Lower lobe of right lung (tissue), 2 donors: ENCODE results near the gene SKAP1. TPM values are rescaled to one million over a fixed set of nuclear protein-coding genes. Genes with fewer than 3 reads are reported as not detected.
"Not testable (repeated sequence)": the region's sequence is repeated elsewhere in the genome, so short reads cannot be mapped to it uniquely, and the experiment has no call there.

Experiments
- ATAC-seq, 2 donors: fragments of 200-7000 bp; cut with Tn5 transposase; one replicate each; pipeline ENCODE4 v1.9.1; 2020 to 2022; ENCODE audit warnings: mild to moderate bottlenecking in 2 of 2, moderate library complexity in 2 of 2
- DNase-seq: peaks from one replicate; pipeline ENCODE4 v3.0.0-alpha.2; 2020
- H3K27ac ChIP-seq: fragments of 200-600 bp; one replicate; pipeline ENCODE4 v1.8.0; 2022
- H3K27me3 ChIP-seq: fragments of 200-600 bp; one replicate; pipeline ENCODE4 v1.8.0; 2022; ENCODE audit warnings: low read depth
- H3K36me3 ChIP-seq: fragments of 200-600 bp; one replicate; pipeline ENCODE4 v1.8.0; 2022; ENCODE audit warnings: mild to moderate bottlenecking
- H3K4me1 ChIP-seq: fragments of 200-600 bp; one replicate; pipeline ENCODE4 v1.8.0; 2022
- H3K4me3 ChIP-seq: fragments of 200-600 bp; one replicate; pipeline ENCODE4 v1.8.0; 2022; ENCODE audit warnings: mild to moderate bottlenecking
- H3K9me3 ChIP-seq: fragments of 200-600 bp; one replicate; pipeline ENCODE4 v1.8.0; 2022
- intact Hi-C: fragments of 100-400 bp; cut with DNase I; formaldehyde crosslinking; loops from one replicate; pipeline ENCODE4 v1.11.0; 2022
- total RNA-seq: library from RNA; stranded (reverse); fragmentation: NEBNext Ultra II Directional; extraction: Animal tissue kit (Norgen Biotek cat#: 25700); gene quantifications from one replicate; pipeline ENCODE4 v1.2.1, GENCODE V29; 2021
- TF ChIP-seq, protein P1 (sequence below): fragments of 200-600 bp; IDR thresholded peaks from one replicate; pipeline ENCODE4 v1.8.0; 2022; ENCODE audit warnings: antibody characterized with exemption, mild to moderate bottlenecking
- donor health status: DM: no; HTN: yes; CAD: no; lungs with severe emphysema.

The SKAP1 gene
- total RNA-seq, 1 donor from 2014 or later = 6.4 TPM

DNA sequence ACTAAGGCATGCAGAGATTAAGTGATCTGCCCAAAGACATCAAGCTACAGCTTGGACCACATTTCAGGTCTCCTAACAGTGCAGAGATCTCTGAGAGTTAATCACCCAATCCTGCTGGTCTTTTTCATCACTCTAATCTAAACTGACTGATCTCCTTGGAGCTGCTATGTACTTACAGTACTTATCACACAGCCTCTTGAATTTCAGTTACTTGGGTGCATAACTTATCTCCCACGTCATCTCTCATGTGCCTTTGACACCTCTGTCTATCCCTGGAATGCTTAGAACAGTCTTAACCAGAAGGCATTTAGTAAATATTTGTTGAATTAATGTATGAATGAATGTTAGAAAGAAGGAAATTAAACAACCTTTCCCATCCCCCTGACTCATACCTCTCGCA lies 183.4 kb downstream of the SKAP1 start:
- intact Hi-C loops = no loop called here
- TF ChIP-seq, protein P1, sequence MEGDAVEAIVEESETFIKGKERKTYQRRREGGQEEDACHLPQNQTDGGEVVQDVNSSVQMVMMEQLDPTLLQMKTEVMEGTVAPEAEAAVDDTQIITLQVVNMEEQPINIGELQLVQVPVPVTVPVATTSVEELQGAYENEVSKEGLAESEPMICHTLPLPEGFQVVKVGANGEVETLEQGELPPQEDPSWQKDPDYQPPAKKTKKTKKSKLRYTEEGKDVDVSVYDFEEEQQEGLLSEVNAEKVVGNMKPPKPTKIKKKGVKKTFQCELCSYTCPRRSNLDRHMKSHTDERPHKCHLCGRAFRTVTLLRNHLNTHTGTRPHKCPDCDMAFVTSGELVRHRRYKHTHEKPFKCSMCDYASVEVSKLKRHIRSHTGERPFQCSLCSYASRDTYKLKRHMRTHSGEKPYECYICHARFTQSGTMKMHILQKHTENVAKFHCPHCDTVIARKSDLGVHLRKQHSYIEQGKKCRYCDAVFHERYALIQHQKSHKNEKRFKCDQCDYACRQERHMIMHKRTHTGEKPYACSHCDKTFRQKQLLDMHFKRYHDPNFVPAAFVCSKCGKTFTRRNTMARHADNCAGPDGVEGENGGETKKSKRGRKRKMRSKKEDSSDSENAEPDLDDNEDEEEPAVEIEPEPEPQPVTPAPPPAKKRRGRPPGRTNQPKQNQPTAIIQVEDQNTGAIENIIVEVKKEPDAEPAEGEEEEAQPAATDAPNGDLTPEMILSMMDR = no peak
- H3K4me3 ChIP-seq = no peak overlapping the region
- ATAC-seq (peak; percentile 43 to 93), DNase-seq (no peak)
- peaks cover 5% of the 10 kb centered on the region for H3K4me1 ChIP-seq
- no peak overlapping the region for H3K27ac ChIP-seq
- no peaks in the 10 kb centered on the region for H3K36me3 ChIP-seq
- H3K9me3 ChIP-seq = no peaks in the 10 kb centered on the region
- no peaks in the 10 kb centered on the region for H3K27me3 ChIP-seq

DNA sequence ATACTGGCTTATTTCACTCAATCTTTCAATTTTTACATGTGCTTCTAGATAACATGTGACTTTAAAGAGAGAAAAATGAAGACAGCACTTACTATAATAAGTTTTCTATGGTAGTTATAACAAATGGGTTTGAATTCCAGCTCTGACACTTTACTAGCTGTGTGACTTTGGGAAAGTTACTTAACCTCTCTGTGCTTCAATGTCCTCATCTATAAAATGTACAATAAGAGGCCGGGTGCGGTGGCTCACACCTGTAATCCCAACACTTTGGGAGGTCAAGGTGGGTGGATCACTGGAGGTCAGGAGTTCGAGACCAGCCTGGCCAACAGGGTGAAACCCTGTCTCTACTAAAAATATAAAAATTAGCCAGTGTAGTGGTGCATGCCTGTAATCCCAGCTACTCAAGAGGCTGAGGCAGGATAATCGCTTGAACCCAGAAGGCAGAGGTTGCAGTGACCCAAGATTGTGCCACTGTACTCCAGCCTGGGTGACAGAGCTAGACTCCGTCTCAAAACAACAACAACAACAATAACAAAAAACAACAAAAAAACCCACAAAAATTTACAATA lies 184.5 kb downstream of the SKAP1 start:
- peaks cover 15% of the 10 kb centered on the region for H3K4me1 ChIP-seq
- H3K36me3 ChIP-seq, DNase-seq, intact Hi-C loops, H3K27ac ChIP-seq, H3K27me3 ChIP-seq, H3K9me3 ChIP-seq, H3K4me3 ChIP-seq, ATAC-seq: not testable (repeated sequence)

DNA sequence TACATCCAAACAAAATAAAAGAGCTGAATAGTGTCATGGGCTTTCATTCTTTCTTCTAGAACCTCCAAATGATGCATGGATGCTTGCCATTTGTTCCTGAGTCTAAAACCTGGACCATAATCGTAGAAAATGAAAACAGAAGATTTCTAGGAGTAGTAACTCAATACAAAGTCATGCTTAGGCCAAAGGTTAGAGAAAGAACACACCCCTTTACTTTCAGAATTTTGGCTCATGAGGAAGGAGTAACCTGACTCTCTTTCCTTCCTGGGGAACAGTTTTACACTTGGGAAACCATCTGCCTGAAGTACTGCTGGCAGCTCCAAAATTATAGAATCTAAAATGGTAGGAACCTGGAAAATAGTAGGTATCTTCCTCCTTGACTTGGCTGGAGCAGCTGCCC lies 185.2 kb downstream of the SKAP1 start:
- intact Hi-C loops = no loop called here
- H3K9me3 ChIP-seq = no peaks in the 10 kb centered on the region
- H3K27ac ChIP-seq = no peak overlapping the region
- no peak for DNase-seq
- TF ChIP-seq, protein P1 = no peak
- no peaks in the 10 kb centered on the region for H3K27me3 ChIP-seq
- H3K4me3 ChIP-seq = no peak overlapping the region
- H3K4me1 ChIP-seq = peaks cover 18% of the 10 kb centered on the region
- H3K36me3 ChIP-seq = no peaks in the 10 kb centered on the region
- ATAC-seq = no peak

DNA sequence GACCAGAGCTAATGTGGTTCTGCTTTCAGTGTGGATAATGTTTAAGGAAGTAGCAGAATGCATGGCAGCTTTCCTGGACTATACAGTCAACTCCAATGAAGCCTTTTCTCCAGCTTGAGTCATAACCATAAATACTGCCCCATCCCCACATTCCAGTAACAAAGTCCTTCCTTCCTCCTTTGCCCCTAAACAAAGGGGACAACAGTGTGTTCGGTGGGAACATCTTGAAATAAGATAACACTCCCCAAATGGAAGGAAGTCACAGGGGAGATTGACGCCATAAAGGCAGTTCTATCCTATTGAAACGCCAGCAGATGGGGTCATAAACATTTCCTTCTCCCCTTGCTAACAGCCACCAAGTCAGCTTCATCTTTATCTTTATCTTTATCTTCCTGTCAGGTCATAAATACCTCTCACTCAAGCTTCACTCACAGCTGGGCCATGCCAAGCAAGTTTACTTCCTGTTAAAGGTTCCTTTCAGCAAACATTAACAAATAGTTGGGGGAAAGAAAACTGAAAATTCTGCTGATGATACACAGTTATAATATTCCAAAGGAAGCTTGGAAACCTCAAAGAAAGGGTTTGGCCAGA lies 185.8 kb downstream of the SKAP1 start:
- H3K36me3 ChIP-seq = no peaks in the 10 kb centered on the region
- DNase-seq = no peak
- H3K4me3 ChIP-seq = no peak overlapping the region
- no peaks in the 10 kb centered on the region for H3K9me3 ChIP-seq
- TF ChIP-seq, protein P1 = no peak
- no peak overlapping the region for H3K27ac ChIP-seq
- no peaks in the 10 kb centered on the region for H3K27me3 ChIP-seq
- ATAC-seq = no peak
- intact Hi-C loops = no loop called here
- peaks cover 18% of the 10 kb centered on the region for H3K4me1 ChIP-seq

DNA sequence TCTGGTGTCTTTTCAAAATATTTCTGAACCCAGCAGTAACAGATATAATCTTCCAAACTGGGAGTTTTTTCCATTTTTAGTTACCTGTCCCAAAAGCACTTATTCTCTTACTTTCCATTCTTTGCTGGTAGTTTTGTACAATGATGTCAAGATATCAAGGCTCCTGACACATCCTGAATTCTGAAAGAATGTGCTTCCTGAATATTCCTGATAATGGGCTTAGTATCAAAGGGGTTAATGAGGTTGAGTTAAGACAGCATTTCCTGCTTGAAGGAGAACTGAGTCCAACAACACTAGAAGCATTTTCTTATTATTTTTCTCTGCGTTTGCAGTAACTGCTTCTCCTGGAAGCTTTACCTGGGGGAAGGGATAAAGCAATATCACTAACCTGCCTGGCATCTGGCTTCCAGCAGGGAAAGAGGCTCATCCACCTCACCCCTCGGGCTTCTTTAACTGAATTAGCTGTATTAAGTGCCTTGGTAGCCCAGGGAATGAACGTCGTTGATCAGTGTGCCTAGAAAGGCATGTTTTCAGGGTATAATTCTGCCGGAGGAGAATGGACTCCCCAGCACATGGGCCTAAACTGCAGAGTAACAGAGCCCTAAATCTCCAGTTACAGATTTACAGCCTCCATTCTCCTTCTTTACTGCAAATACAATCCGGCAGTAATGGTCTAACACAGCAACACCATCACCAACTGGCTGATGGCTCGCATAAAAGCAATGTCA lies 188.1 kb downstream of the SKAP1 start:
- Histone ChIP-seq H3K9me3 (no peaks in the 10 kb centered on the region), H3K4me1 (peaks cover 18% of the 10 kb centered on the region), H3K27me3 (no peaks in the 10 kb centered on the region), H3K36me3 (no peaks in the 10 kb centered on the region), H3K27ac (no peak overlapping the region), H3K4me3 (no peak overlapping the region)
- intact Hi-C loops = no loop called here
- DNase-seq (no peak), ATAC-seq (no peak)
- TF ChIP-seq, protein P1 = no peak

DNA sequence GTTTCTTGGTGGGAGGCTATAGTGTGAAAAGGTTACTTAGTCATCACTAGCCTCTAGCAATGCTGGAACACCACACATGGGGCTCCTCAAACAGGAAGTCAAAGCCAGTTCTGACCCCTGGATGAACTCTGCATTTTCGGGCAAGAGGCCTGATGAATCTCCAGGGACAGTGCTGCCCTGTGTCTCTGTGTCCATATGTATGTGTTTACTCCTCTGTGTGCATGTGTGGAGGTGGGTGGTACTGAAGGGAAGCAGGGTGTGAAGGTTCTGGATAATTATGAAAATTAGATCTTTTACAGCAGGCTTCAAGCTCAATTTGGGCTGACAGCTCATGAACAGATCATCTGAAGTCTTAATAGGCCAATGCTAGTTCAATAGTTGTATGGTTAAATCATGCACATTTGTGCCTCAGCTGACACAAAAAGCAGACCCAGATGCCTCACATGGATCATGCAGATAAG lies 188.9 kb downstream of the SKAP1 start:
- H3K36me3 ChIP-seq = no peaks in the 10 kb centered on the region
- no peak overlapping the region for H3K27ac ChIP-seq
- DNase-seq (no peak), ATAC-seq (peak; percentile 68 to 79)
- H3K4me1 ChIP-seq = peaks cover 18% of the 10 kb centered on the region
- TF ChIP-seq, protein P1 = no peak
- H3K9me3 ChIP-seq = no peaks in the 10 kb centered on the region
- H3K4me3 ChIP-seq = no peak overlapping the region
- intact Hi-C loops = no loop called here
- H3K27me3 ChIP-seq = no peaks in the 10 kb centered on the region
